AG04450 (cell line): ENCODE data around the gene ANGPTL1. TPM values are rescaled to one million over a fixed set of nuclear protein-coding genes. Genes with fewer than 3 reads are reported as not detected.

Experiments
- CTCF ChIA-PET: fragments of 300-600, 350-600 bp; formaldehyde crosslinking; extraction: SDS; loops from one replicate; lab custom pipeline; 2022; ENCODE audit warnings: antibody characterized with exemption, inconsistent platforms; lab: Charles Lee
- POLR2A ChIA-PET: fragments of 350-600 bp; formaldehyde crosslinking; extraction: SDS; loops from one replicate; lab custom pipeline; 2021; ENCODE audit warnings: antibody characterized with exemption, inconsistent platforms; lab: Yijun Ruan, JAX
- DNase-seq: peaks from one replicate; pipeline ENCODE4 v3.0.0-alpha.2; 2011; ENCODE audit warnings: low read depth, low spot score
- H3K27ac ChIP-seq: one replicate; pipeline ENCODE4 v1.5.1; 2012; ENCODE audit warnings: low read depth, low read length, control low read depth
- H3K27me3 ChIP-seq: one replicate; pipeline ENCODE4 v1.6.0; 2012; ENCODE audit warnings: low read length; ENCODE audit not compliant: control insufficient read depth, insufficient read depth
- H3K4me3 ChIP-seq: 2 replicates; pipeline ENCODE4 v1.5.1; 2011; ENCODE audit warnings: mild to moderate bottlenecking, low read depth, low read length, control low read depth
- H3K9me3 ChIP-seq: 2 replicates; pipeline ENCODE4 v1.5.1; 2012; ENCODE audit warnings: low read length; ENCODE audit not compliant: control insufficient read depth, insufficient read depth
- CTCF ChIP-seq: IDR thresholded peaks from 2 replicates; pipeline ENCODE4 v1.5.1; 2011; ENCODE audit warnings: low read depth, low read length, control low read depth, inconsistent platforms
- polyA plus RNA-seq: library from polyadenylated mRNA; depleted of rRNA; stranded (reverse); fragments of >200 nt; gene quantifications from 2 replicates; pipeline ENCODE4 v1.2.3, GENCODE V29; 2011

Gene ANGPTL1
- polyA plus RNA-seq, 1 experiment: 0.47 TPM

- no peak overlapping the region for H3K27ac ChIP-seq
- TF ChIP-seq CTCF: no peak
- ChIA-PET POLR2A (no interaction called here), CTCF (interaction anchor here (0.6 to 1.1 kb wide), 2 partner anchors 144 to 604 kb away, joined by 3 read pairs; no protein-coding TSS in a partner anchor)
- DNase-seq: no peak
- H3K27me3 ChIP-seq: no peaks in the 10 kb centered on the region
- no peak overlapping the region for H3K4me3 ChIP-seq
- H3K9me3 ChIP-seq: no peaks in the 10 kb centered on the region; the same call in 1 of the 2 replicates
Observed at GRCh38 chr1:178916448-178917174, 45.7 kb upstream of the ANGPTL1 start.

GRCh38 chr1:178912597-178912996, 41.7 kb upstream of the ANGPTL1 start:
- ChIA-PET CTCF (no interaction called here), POLR2A (no interaction called here)
- DNase-seq: no peak
- no peak overlapping the region for H3K4me3 ChIP-seq
- H3K27me3 ChIP-seq: no peaks in the 10 kb centered on the region
- no peaks in the 10 kb centered on the region; the same call in 1 of the 2 replicates for H3K9me3 ChIP-seq
- no peak overlapping the region for H3K27ac ChIP-seq
- TF ChIP-seq CTCF: no peak

GRCh38 chr1:178910023-178910422, 39.1 kb upstream of the ANGPTL1 start:
- no peaks in the 10 kb centered on the region for H3K27me3 ChIP-seq
- CTCF ChIA-PET: interaction anchor here (0.9 kb wide), 1 partner anchor 93 kb away, joined by 3 read pairs; no protein-coding TSS in a partner anchor
- no peak overlapping the region for H3K4me3 ChIP-seq
- no peaks in the 10 kb centered on the region; the same call in 1 of the 2 replicates for H3K9me3 ChIP-seq
- POLR2A ChIA-PET: no interaction called here
- no peak for DNase-seq
- no peak overlapping the region for H3K27ac ChIP-seq
- no peak for TF ChIP-seq CTCF

GRCh38 chr1:178908358-178908757, 37.5 kb upstream of the ANGPTL1 start:
- POLR2A ChIA-PET: no interaction called here
- Histone ChIP-seq H3K27me3 (no peaks in the 10 kb centered on the region), H3K4me3 (no peak overlapping the region), H3K27ac (no peak overlapping the region), H3K9me3 (no peaks in the 10 kb centered on the region)
- no peak for DNase-seq
- CTCF ChIA-PET: interaction anchor here (2.9 kb wide), 1 partner anchor 95 kb away, joined by 10 read pairs; no protein-coding TSS in a partner anchor
- no peak for TF ChIP-seq CTCF

- no peak for DNase-seq
- no peak overlapping the region for H3K27ac ChIP-seq
- ChIA-PET CTCF (interaction anchor here (0.7 to 1.8 kb wide), 2 partner anchors 21 to 101 kb away, joined by 3 to 9 read pairs; no protein-coding TSS in a partner anchor), POLR2A (no interaction called here)
- no peaks in the 10 kb centered on the region for H3K9me3 ChIP-seq
- H3K4me3 ChIP-seq: no peak overlapping the region
- TF ChIP-seq CTCF: no peak
- no peaks in the 10 kb centered on the region for H3K27me3 ChIP-seq
Observed at GRCh38 chr1:178901482-178902125, 30.7 kb upstream of the ANGPTL1 start.
